ENCODE results near the gene TMED7. TPM values are rescaled to one million over a fixed set of nuclear protein-coding genes. Genes with fewer than 3 reads are reported as not detected.

Gene TMED7
- total and polyA plus RNA-seq, 5 donors from 2014 or later, result 31.2 to 50.2 (median 35.3) TPM

DNA sequence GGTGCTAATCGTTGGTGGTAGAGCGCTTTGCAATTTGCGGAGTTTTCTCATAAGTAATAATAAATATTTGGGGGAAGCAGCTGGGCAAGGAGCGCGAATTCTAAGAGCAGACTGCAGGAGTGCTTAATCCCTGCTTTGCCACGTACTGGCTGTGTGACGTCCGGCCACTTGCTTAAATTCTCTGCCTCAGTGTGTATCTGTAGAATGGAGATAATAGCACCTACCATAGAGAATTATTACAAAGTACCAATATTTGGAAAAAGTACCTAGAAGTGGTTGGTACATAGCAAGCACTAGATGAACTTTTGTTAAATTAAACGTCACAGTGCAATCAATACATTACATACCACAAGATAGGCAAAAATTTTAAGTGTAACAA, 598 bp upstream of the TMED7 start:
- peaks cover 5% of the 10 kb centered on the region for H3K27me3 Mint-ChIP-seq
- peaks cover 14 to 31% (median 19%) of the 10 kb centered on the region in 4 donors for H3K4me1 Mint-ChIP-seq
- Histone ChIP-seq H3K27me3 (ENCODE audit: control insufficient read depth, insufficient read depth, low read length) (no peaks in the 10 kb centered on the region), H3K4me3 (ENCODE audit: low read depth, low read length) (peak overlapping the region; percentile 88), H3K9me3 (ENCODE audit: control insufficient read depth in 2 of 2, low read length in 2 of 2) (no peaks in the 10 kb centered on the region), H3K36me3 (ENCODE audit: control insufficient read depth, insufficient read depth, low read length) (peaks cover 3% of the 10 kb centered on the region), H3K4me1 (ENCODE audit: control insufficient read depth, insufficient read depth, low read length, poor library complexity, severe bottlenecking) (peaks cover 43% of the 10 kb centered on the region), H3K27ac (ENCODE audit: insufficient read depth, low read length, poor library complexity, severe bottlenecking) (peak overlapping the region; percentile 95)
- peak overlapping the region in 2 of 3 donors; percentile 97 to 98 for H3K27ac Mint-ChIP-seq
- no peaks in the 10 kb centered on the region for H3K9me3 Mint-ChIP-seq
- ATAC-seq (ENCODE audit: low read depth in 2 of 2) (no peak), DNase-seq (no peak)
- H3K4me3 Mint-ChIP-seq, result no peak overlapping the region
- H3K36me3 Mint-ChIP-seq, result no peaks in the 10 kb centered on the region

DNA sequence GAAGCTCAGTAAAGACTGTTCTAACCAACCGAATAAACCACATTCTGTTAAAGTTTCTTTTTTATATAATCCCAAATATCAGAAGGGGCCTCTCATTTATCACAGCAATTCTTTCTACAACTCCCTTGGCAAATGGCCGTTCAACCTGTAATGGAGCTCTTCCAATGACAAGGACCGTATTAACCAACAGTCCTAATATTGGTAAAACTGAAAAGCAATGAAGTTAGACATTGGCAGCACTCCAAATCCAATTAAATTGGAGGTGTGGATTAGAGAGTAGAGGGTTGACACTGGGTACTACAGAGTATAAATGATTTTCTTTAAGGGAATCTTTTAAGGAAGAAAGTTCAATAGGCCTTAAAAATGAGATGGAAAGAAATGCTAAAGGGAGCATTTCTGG, 842 bp downstream of the TMED7 start:
- peaks cover 6% of the 10 kb centered on the region for H3K36me3 Mint-ChIP-seq
- peaks cover 14 to 40% (median 30%) of the 10 kb centered on the region in 4 donors for H3K4me1 Mint-ChIP-seq
- peak overlapping the region; percentile 88 for H3K4me3 ChIP-seq (ENCODE audit: low read depth, low read length)
- H3K27me3 ChIP-seq (ENCODE audit: control insufficient read depth, insufficient read depth, low read length), result no peaks in the 10 kb centered on the region
- H3K27ac ChIP-seq (ENCODE audit: insufficient read depth, low read length, poor library complexity, severe bottlenecking), result peak overlapping the region; percentile 95
- no peak overlapping the region for H3K4me3 Mint-ChIP-seq
- H3K4me1 ChIP-seq (ENCODE audit: control insufficient read depth, insufficient read depth, low read length, poor library complexity, severe bottlenecking), result peaks cover 43% of the 10 kb centered on the region
- peaks cover 15% of the 10 kb centered on the region for H3K36me3 ChIP-seq (ENCODE audit: control insufficient read depth, insufficient read depth, low read length)
- no peak for ATAC-seq (ENCODE audit: low read depth in 2 of 2)
- H3K9me3 ChIP-seq (ENCODE audit: control insufficient read depth in 2 of 2, low read length in 2 of 2), result no peaks in the 10 kb centered on the region
- peaks cover 5% of the 10 kb centered on the region for H3K27me3 Mint-ChIP-seq
- no peaks in the 10 kb centered on the region for H3K9me3 Mint-ChIP-seq
- peak in 1 of 3 donors; percentile 20 for DNase-seq
- H3K27ac Mint-ChIP-seq, result no peak overlapping the region

DNA sequence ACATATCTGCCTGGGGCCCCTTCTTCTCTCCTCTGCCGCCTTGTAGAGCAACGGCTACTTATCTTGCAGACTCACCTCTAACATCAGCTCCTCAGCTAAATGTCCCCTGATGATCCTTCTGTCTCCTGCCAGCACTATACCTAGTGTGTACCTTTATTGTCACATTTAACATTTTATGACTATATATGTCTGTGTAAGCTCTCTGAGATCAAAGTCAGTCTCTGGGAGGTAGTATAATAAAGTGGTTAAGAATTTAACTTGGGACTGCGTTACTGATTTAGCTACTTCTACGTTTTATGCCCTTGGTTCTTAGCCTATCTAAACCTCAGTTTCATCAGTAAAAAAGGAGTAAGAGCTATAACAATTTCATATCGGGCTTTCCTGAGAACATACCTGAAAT, 2.2 kb downstream of the TMED7 start:
- Histone ChIP-seq H3K27ac (ENCODE audit: insufficient read depth, low read length, poor library complexity, severe bottlenecking) (peak overlapping the region; percentile 2), H3K36me3 (ENCODE audit: control insufficient read depth, insufficient read depth, low read length) (peaks cover 28% of the 10 kb centered on the region), H3K9me3 (ENCODE audit: control insufficient read depth in 2 of 2, low read length in 2 of 2) (no peaks in the 10 kb centered on the region), H3K27me3 (ENCODE audit: control insufficient read depth, insufficient read depth, low read length) (no peaks in the 10 kb centered on the region), H3K4me1 (ENCODE audit: control insufficient read depth, insufficient read depth, low read length, poor library complexity, severe bottlenecking) (peaks cover 43% of the 10 kb centered on the region), H3K4me3 (ENCODE audit: low read depth, low read length) (peak overlapping the region; percentile 88)
- no peaks in the 10 kb centered on the region for H3K9me3 Mint-ChIP-seq
- H3K27me3 Mint-ChIP-seq, result no peaks in the 10 kb centered on the region
- H3K36me3 Mint-ChIP-seq, result peaks cover 14% of the 10 kb centered on the region
- no peak for DNase-seq
- no peak overlapping the region for H3K4me3 Mint-ChIP-seq
- H3K4me1 Mint-ChIP-seq, result peaks cover 14 to 41% (median 34%) of the 10 kb centered on the region in 4 donors
- no peak for ATAC-seq (ENCODE audit: low read depth in 2 of 2)
- no peak overlapping the region for H3K27ac Mint-ChIP-seq

DNA sequence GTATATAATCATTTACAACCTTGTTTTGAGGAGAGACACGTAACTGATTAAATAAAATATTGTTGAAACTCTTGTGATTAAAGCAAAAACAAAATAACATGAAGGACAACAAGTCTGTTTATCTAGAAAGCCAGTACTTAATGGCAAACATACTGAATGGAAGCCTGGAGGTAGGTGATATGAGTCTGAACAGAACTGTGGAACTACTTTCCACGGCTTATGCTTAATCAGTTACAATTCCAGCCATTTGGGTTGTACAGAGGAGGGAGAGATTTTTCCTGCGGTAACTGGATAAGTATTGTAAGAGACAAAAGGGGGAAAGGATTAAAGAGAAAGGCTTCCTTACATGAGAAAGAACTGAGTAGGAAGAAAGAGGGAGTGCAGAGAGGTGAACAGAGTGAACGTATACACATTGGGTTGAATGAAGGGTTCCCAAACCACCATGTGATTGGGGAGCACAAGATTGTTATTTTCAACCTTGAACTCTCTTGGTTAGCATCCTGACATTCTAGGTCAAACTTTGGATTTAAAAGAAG, 4.4 kb downstream of the TMED7 start:
- Mint-ChIP-seq H3K27ac (peak overlapping the region in 2 of 3 donors; percentile 17 to 36), H3K4me3 (peak overlapping the region in 1 of 4 donors; percentile 4), H3K4me1 (peaks cover 13 to 33% (median 29%) of the 10 kb centered on the region in 4 donors), H3K9me3 (no peaks in the 10 kb centered on the region), H3K36me3 (peaks cover 20% of the 10 kb centered on the region), H3K27me3 (no peaks in the 10 kb centered on the region)
- H3K36me3 ChIP-seq (ENCODE audit: control insufficient read depth, insufficient read depth, low read length), result peaks cover 39% of the 10 kb centered on the region
- no peak overlapping the region for H3K27ac ChIP-seq (ENCODE audit: insufficient read depth, low read length, poor library complexity, severe bottlenecking)
- no peak for DNase-seq
- peaks cover 36% of the 10 kb centered on the region for H3K4me1 ChIP-seq (ENCODE audit: control insufficient read depth, insufficient read depth, low read length, poor library complexity, severe bottlenecking)
- no peak for ATAC-seq (ENCODE audit: low read depth in 2 of 2)
- H3K27me3 ChIP-seq (ENCODE audit: control insufficient read depth, insufficient read depth, low read length), result no peaks in the 10 kb centered on the region
- no peaks in the 10 kb centered on the region for H3K9me3 ChIP-seq (ENCODE audit: control insufficient read depth in 2 of 2, low read length in 2 of 2)
- H3K4me3 ChIP-seq (ENCODE audit: low read depth, low read length), result no peak overlapping the region

DNA sequence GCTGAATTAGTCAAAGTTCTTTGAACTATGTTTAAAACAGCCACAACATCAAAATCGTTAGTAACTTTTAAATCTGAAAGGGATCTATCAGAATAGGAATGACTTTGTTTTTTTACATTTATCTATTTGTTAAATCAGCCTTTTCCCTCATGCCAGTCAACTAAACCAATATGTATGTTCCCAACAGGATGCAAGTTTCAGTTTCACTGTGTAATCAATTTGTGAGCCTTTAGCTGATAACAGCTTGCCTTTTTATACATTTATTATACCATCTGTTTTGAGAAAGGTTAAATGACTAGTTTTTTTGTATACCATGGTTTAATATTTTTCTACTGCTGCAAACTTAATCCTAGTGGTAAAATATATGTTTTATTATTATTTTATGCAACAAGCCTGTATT, 8.9 kb downstream of the TMED7 start:
- H3K36me3 Mint-ChIP-seq, result peaks cover 36% of the 10 kb centered on the region
- H3K4me3 ChIP-seq (ENCODE audit: low read depth, low read length), result no peak overlapping the region
- peaks cover 17 to 35% (median 21%) of the 10 kb centered on the region in 4 donors for H3K4me1 Mint-ChIP-seq
- no peaks in the 10 kb centered on the region for H3K27me3 Mint-ChIP-seq
- no peak overlapping the region for H3K27ac ChIP-seq (ENCODE audit: insufficient read depth, low read length, poor library complexity, severe bottlenecking)
- no peak overlapping the region for H3K4me3 Mint-ChIP-seq
- no peaks in the 10 kb centered on the region for H3K4me1 ChIP-seq (ENCODE audit: control insufficient read depth, insufficient read depth, low read length, poor library complexity, severe bottlenecking)
- no peaks in the 10 kb centered on the region for H3K9me3 ChIP-seq (ENCODE audit: control insufficient read depth in 2 of 2, low read length in 2 of 2)
- H3K36me3 ChIP-seq (ENCODE audit: control insufficient read depth, insufficient read depth, low read length), result peaks cover 67% of the 10 kb centered on the region
- H3K27me3 ChIP-seq (ENCODE audit: control insufficient read depth, insufficient read depth, low read length), result no peaks in the 10 kb centered on the region
- no peak overlapping the region for H3K27ac Mint-ChIP-seq
- ATAC-seq (ENCODE audit: low read depth in 2 of 2) (no peak), DNase-seq (no peak)
- H3K9me3 Mint-ChIP-seq, result no peaks in the 10 kb centered on the region

DNA sequence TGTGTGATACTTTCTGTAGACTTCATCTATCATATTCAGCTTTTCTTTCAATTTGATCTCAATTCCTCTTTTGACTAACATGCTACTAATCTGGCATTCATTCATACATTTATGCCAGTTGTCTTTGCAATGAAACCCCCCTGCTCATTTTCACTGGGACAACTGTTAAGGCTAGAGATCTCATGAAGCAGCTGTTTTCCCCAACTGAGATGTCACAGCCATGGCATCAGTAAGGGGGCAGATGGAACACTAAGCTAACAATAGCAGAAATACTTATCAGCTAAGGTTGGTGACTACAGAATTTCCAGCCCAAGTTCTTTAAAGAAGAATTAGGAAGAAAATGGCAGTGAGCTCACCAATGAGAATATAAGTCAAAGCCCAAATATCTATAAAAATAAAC, 9.4 kb downstream of the TMED7 start:
- H3K27me3 ChIP-seq (ENCODE audit: control insufficient read depth, insufficient read depth, low read length), result no peaks in the 10 kb centered on the region
- Mint-ChIP-seq H3K36me3 (peaks cover 36% of the 10 kb centered on the region), H3K27me3 (no peaks in the 10 kb centered on the region), H3K4me3 (no peak overlapping the region), H3K4me1 (peaks cover 17 to 33% (median 20%) of the 10 kb centered on the region in 4 donors), H3K27ac (peak overlapping the region in 1 of 3 donors; percentile 71), H3K9me3 (no peaks in the 10 kb centered on the region)
- H3K4me1 ChIP-seq (ENCODE audit: control insufficient read depth, insufficient read depth, low read length, poor library complexity, severe bottlenecking), result no peaks in the 10 kb centered on the region
- no peak overlapping the region for H3K4me3 ChIP-seq (ENCODE audit: low read depth, low read length)
- no peak overlapping the region for H3K27ac ChIP-seq (ENCODE audit: insufficient read depth, low read length, poor library complexity, severe bottlenecking)
- H3K9me3 ChIP-seq (ENCODE audit: control insufficient read depth in 2 of 2, low read length in 2 of 2), result no peaks in the 10 kb centered on the region
- peaks cover 64% of the 10 kb centered on the region for H3K36me3 ChIP-seq (ENCODE audit: control insufficient read depth, insufficient read depth, low read length)
- DNase-seq (no peak), ATAC-seq (ENCODE audit: low read depth in 2 of 2) (no peak)

DNA sequence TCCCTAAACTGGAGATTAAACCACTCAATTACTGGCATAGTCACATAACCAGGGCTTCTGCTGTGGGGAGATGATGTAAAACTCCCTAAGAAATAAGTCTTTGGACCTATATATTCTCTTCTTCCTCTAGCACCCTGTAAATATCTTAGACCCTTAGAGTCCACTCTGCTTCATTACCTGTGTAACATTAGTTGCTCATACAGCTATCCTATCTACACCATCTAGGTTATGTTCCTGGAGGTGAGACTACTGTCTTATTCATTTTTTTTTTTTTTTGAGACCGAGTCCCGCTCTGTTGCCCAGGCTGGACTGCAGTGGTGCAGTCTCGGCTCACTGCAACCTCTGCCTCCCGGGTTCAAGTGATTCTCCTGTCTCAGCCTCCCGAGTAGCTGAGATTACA, 14.0 kb downstream of the TMED7 start:
- peaks cover 19 to 25% (median 20%) of the 10 kb centered on the region in 4 donors for H3K4me1 Mint-ChIP-seq
- no peak for ATAC-seq (ENCODE audit: low read depth in 2 of 2)

DNA sequence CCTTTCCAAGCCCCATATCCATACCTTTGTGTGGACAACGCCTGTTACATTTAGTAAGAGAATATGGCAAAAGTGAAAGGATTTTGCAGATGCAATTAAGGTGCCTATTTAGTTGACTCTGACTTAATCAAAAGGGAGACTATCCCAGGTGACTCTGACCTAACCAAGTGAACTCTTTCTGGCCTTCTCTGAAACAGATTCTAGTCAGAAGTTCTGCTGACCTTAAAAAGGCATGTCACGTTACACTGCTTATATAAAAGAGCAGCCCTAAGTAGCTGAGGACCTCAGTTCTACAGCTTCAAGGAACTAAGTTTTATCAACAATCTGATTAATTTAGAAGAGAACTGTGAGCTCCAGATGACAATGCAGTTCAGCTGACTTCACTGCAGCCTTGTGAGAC, 17.9 kb downstream of the TMED7 start:
- no peak overlapping the region for H3K27ac ChIP-seq (ENCODE audit: insufficient read depth, low read length, poor library complexity, severe bottlenecking)
- H3K9me3 Mint-ChIP-seq, result peaks cover 0 to 2% (median 0%) of the 10 kb centered on the region in 7 donors
- H3K27ac Mint-ChIP-seq, result no peak overlapping the region
- no peaks in the 10 kb centered on the region for H3K27me3 Mint-ChIP-seq
- peaks cover 14 to 31% (median 30%) of the 10 kb centered on the region in 4 donors for H3K4me1 Mint-ChIP-seq
- no peak overlapping the region for H3K4me3 Mint-ChIP-seq
- no peaks in the 10 kb centered on the region for H3K4me1 ChIP-seq (ENCODE audit: control insufficient read depth, insufficient read depth, low read length, poor library complexity, severe bottlenecking)
- H3K4me3 ChIP-seq (ENCODE audit: low read depth, low read length), result no peak overlapping the region
- H3K27me3 ChIP-seq (ENCODE audit: control insufficient read depth, insufficient read depth, low read length), result no peaks in the 10 kb centered on the region
- H3K9me3 ChIP-seq (ENCODE audit: control insufficient read depth in 2 of 2, low read length in 2 of 2), result no peaks in the 10 kb centered on the region
- H3K36me3 Mint-ChIP-seq, result peaks cover 12% of the 10 kb centered on the region
- no peak for ATAC-seq (ENCODE audit: low read depth in 2 of 2)
- H3K36me3 ChIP-seq (ENCODE audit: control insufficient read depth, insufficient read depth, low read length), result no peaks in the 10 kb centered on the region
- no peak for DNase-seq

More for the DNA sequence above, 14.0 kb downstream of the TMED7 start:
- no peak for DNase-seq
- no peak overlapping the region for H3K4me3 ChIP-seq (ENCODE audit: low read depth, low read length)
- peaks cover 31% of the 10 kb centered on the region for H3K36me3 ChIP-seq (ENCODE audit: control insufficient read depth, insufficient read depth, low read length)
- no peaks in the 10 kb centered on the region for H3K27me3 Mint-ChIP-seq
- H3K4me3 Mint-ChIP-seq, result no peak overlapping the region
- no peaks in the 10 kb centered on the region for H3K4me1 ChIP-seq (ENCODE audit: control insufficient read depth, insufficient read depth, low read length, poor library complexity, severe bottlenecking)
- no peak overlapping the region for H3K27ac ChIP-seq (ENCODE audit: insufficient read depth, low read length, poor library complexity, severe bottlenecking)
- peak overlapping the region in 1 of 3 donors; percentile 30 for H3K27ac Mint-ChIP-seq
- peaks cover 19% of the 10 kb centered on the region for H3K36me3 Mint-ChIP-seq
- no peaks in the 10 kb centered on the region for H3K9me3 ChIP-seq (ENCODE audit: control insufficient read depth in 2 of 2, low read length in 2 of 2)
- no peaks in the 10 kb centered on the region for H3K27me3 ChIP-seq (ENCODE audit: control insufficient read depth, insufficient read depth, low read length)
- no peaks in the 10 kb centered on the region for H3K9me3 Mint-ChIP-seq
